Kidney glomerular epithelial cell (primary cell): ENCODE data around the gene HIRIP3.

Experiments
- DNase-seq: peaks from one replicate; lab custom pipeline; 2025; lab: John Stamatoyannopoulos, UW

HIRIP3 gene

GRCh38 chr16:29996766-29997250 is 1.4 kb upstream of the HIRIP3 start:
- DNase-seq: no peak

- DNase-seq: peak; percentile 90
Measured at GRCh38 chr16:29995911-29996765, 721 bp upstream of the HIRIP3 start, which contains the start of gene INO80E. TSS of gene INO80E (plus strand) at chr16:29996241. CDS start at chr16:29996311, 70 bp downstream.

GRCh38 chr16:29994600-29995323 is 655 bp downstream of the HIRIP3 start:
- DNase-seq: no peak

- no peak for DNase-seq
Measured at GRCh38 chr16:29993903-29994599, 1.4 kb downstream of the HIRIP3 start.

GRCh38 chr16:29993191-29993902 is 2.1 kb downstream of the HIRIP3 start:
- DNase-seq: no peak

GRCh38 chr16:29992344-29992967 is 3.0 kb downstream of the HIRIP3 start:
- DNase-seq: no peak

- no peak for DNase-seq
Measured at GRCh38 chr16:29991571-29991904, 3.9 kb downstream of the HIRIP3 start.

GRCh38 chr16:29990883-29991570 is 4.4 kb downstream of the HIRIP3 start:
- no peak for DNase-seq

- no peak for DNase-seq
Measured at GRCh38 chr16:29990034-29990433, 5.4 kb downstream of the HIRIP3 start.

- no peak for DNase-seq
Measured at GRCh38 chr16:29989111-29989858, 6.1 kb downstream of the HIRIP3 start.

GRCh38 chr16:29988346-29989075 is 6.9 kb downstream of the HIRIP3 start:
- no peak for DNase-seq

- no peak for DNase-seq
Measured at GRCh38 chr16:29987371-29988085, 7.9 kb downstream of the HIRIP3 start.

GRCh38 chr16:29986931-29987330 is 8.5 kb downstream of the HIRIP3 start:
- no peak for DNase-seq

GRCh38 chr16:29986231-29986630 is 9.2 kb downstream of the HIRIP3 start:
- DNase-seq: no peak

GRCh38 chr16:29985271-29985811 is 10.1 kb downstream of the HIRIP3 start:
- no peak for DNase-seq

GRCh38 chr16:29984764-29985147 is 10.7 kb downstream of the HIRIP3 start:
- no peak for DNase-seq

GRCh38 chr16:29984137-29984763 is 11.2 kb downstream of the HIRIP3 start:
- no peak for DNase-seq
